ENCODE data around the gene NKAIN2.
"Not testable (repeated sequence)": the region's sequence is repeated elsewhere in the genome, so short reads cannot be mapped to it uniquely, and the experiment has no call there.

The NKAIN2 gene

GRCh38 chr6:123896869-123897268, 93.2 kb downstream of the NKAIN2 start:
- no peak for DNase-seq

GRCh38 chr6:123897965-123898364, 94.3 kb downstream of the NKAIN2 start:
- DNase-seq = no peak

GRCh38 chr6:123898665-123899064, 95.0 kb downstream of the NKAIN2 start:
- DNase-seq = no peak

- DNase-seq = no peak
These were observed 96.1 kb downstream of the NKAIN2 start for GRCh38 chr6:123899745-123900144.

GRCh38 chr6:123901436-123901835, 97.8 kb downstream of the NKAIN2 start:
- DNase-seq = no peak

- DNase-seq = no peak
These were observed 99.2 kb downstream of the NKAIN2 start for GRCh38 chr6:123902738-123903313.

- DNase-seq = no peak
These were observed 100.6 kb downstream of the NKAIN2 start for GRCh38 chr6:123904228-123904627.

GRCh38 chr6:123908797-123909196, 105.1 kb downstream of the NKAIN2 start:
- DNase-seq = no peak

GRCh38 chr6:123909989-123910388, 106.3 kb downstream of the NKAIN2 start:
- DNase-seq = no peak

GRCh38 chr6:123913863-123914262, 110.2 kb downstream of the NKAIN2 start:
- DNase-seq = no peak

- DNase-seq = not testable (repeated sequence)
These were observed 119.7 kb downstream of the NKAIN2 start for GRCh38 chr6:123923379-123923778.

- peak; percentile 15 for DNase-seq
These were observed 121.7 kb downstream of the NKAIN2 start for GRCh38 chr6:123925350-123925749.

GRCh38 chr6:123925842-123926399, 122.3 kb downstream of the NKAIN2 start:
- no peak for DNase-seq

- DNase-seq = no peak
These were observed 124.9 kb downstream of the NKAIN2 start for GRCh38 chr6:123928529-123928928.

GRCh38 chr6:123931928-123932327, 128.3 kb downstream of the NKAIN2 start:
- no peak for DNase-seq

GRCh38 chr6:123940551-123940950, 136.9 kb downstream of the NKAIN2 start:
- DNase-seq = no peak

- DNase-seq = no peak
These were observed 138.2 kb downstream of the NKAIN2 start for GRCh38 chr6:123941855-123942254.

GRCh38 chr6:123945386-123945785, 141.7 kb downstream of the NKAIN2 start:
- no peak for DNase-seq

GRCh38 chr6:123953920-123954319, 150.3 kb downstream of the NKAIN2 start:
- DNase-seq = no peak

GRCh38 chr6:123956492-123957139, 153.0 kb downstream of the NKAIN2 start:
- DNase-seq = no peak

GRCh38 chr6:123962508-123962907, 158.8 kb downstream of the NKAIN2 start:
- DNase-seq = peak; percentile 93

GRCh38 chr6:123965894-123966293, 162.2 kb downstream of the NKAIN2 start:
- DNase-seq = peak; percentile 59

- no peak for DNase-seq
These were observed 163.0 kb downstream of the NKAIN2 start for GRCh38 chr6:123966618-123967017.

- DNase-seq = peak; percentile 93
These were observed 164.2 kb downstream of the NKAIN2 start for GRCh38 chr6:123967905-123968304.
